Measurements from ENCODE around the gene MRTO4.
"Not testable (repeated sequence)": the region's sequence is repeated elsewhere in the genome, so short reads cannot be mapped to it uniquely, and the experiment has no call there.

MRTO4 gene

DNA sequence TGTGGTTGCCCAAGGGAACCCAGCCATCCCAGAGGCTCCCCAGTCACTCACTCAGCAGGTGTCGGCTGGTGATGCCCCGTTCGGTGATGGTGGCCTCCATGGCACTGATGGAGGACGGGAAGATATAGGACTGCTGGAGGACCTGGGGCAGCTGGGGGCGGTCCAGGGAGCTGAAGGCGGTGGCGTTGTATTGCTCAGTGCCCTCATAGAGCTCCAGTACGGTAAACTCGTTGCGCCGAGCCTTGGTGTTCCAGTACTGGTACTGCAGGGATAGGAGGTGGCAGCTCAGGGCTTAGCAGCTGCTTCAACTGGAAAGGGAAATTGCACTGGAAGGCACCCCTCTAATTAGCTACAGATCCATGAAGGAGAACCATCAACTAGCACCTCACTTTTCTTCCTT lies 29.0 kb upstream of the MRTO4 start:
- DNase-seq (ENCODE audit: low read depth, low spot score): no peak
- no peak overlapping the region for H3K4me3 ChIP-seq (ENCODE audit: low read length)

- DNase-seq (ENCODE audit: low read depth, low spot score): no peak
- H3K4me3 ChIP-seq (ENCODE audit: low read length): no peak overlapping the region
These were observed 28.4 kb upstream of the MRTO4 start for GRCh38 chr1:19222979-19223824.

GRCh38 chr1:19229229-19229628 lies 22.4 kb upstream of the MRTO4 start:
- H3K4me3 ChIP-seq (ENCODE audit: low read length): no peak overlapping the region
- no peak for DNase-seq (ENCODE audit: low read depth, low spot score)

- no peak overlapping the region for H3K4me3 ChIP-seq (ENCODE audit: low read length)
- DNase-seq (ENCODE audit: low read depth, low spot score): no peak
These were observed 21.7 kb upstream of the MRTO4 start for GRCh38 chr1:19229828-19230325.

DNA sequence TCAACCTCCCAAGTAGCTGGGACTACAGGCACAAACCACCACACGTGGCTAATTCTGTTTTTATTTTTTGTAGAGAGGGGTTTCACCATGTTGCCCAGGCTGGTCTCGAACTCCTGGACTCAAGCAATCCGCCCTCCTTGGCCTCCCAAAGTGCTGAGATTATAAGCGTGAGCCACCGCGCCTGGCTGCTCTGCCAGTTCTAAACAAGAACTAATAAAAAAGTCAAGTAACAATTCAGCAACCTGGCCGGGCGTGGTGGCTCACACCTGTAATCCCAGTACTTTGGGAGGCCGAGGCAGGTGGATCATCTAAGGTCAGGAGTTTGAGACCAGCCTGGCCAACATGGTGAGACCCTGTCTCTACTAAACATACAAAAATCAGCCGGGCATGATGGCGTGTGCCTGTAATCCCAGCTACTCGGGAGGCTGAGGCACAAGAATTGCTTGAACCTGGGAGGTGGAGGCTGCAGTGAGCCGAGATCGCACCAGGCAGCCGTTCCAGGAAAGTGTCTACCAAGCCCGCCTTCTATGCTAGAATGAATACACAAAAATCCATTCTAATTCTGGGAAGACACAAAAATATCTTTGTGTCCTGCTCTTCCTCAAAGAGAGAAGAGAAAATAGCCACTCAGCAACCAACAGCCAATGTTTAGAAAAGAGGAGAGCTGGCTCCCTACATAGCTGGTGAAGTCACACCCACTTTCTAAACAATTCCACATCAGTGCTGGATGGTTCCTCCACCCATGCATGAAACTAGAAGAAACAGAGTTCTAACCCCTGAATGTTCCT lies 19.7 kb upstream of the MRTO4 start:
- not testable (repeated sequence) for DNase-seq (ENCODE audit: low read depth, low spot score); H3K4me3 ChIP-seq (ENCODE audit: low read length)

DNA sequence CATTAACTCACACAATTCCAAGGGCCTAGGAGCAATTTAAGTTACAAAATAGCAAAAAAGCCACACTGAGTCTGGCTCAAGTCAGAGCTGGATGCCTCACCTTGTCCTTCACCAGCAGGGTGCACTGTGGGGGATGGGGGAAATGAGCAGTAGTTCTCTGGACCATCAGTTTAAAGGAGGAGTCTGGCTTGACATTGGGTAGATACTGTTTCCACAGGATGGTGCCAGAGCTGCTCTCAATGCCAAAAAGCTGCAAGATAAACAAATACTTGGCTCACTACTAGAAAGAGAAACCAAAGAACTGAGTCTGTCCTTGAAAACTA lies 19.1 kb upstream of the MRTO4 start:
- no peak for DNase-seq (ENCODE audit: low read depth, low spot score)

DNA sequence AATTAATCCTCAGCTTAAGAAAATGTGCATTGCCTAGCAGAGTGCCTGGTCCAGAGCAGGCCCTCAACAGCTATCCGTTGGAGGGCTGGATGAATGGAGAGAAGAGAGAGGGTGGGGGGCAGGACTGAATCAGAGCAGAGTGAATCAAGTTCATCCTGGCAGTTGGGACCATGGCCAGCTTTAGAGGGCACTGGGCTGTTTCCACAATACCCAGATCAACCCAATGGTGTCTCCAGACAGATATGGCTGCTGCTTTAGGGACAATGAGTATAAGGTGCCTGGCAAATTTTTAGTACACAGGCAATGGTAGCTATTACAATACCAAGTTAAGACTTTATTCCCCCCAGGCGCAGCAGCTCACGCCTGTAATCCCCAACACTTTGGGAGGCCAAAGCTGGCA lies 17.4 kb upstream of the MRTO4 start:
- H3K4me3 ChIP-seq (ENCODE audit: low read length): no peak overlapping the region
- DNase-seq (ENCODE audit: low read depth, low spot score): no peak

More for the DNA sequence above, 19.1 kb upstream of the MRTO4 start:
- no peak overlapping the region for H3K4me3 ChIP-seq (ENCODE audit: low read length)

GRCh38 chr1:19239876-19240275 lies 11.7 kb upstream of the MRTO4 start:
- H3K4me3 ChIP-seq (ENCODE audit: low read length): no peak overlapping the region
- DNase-seq (ENCODE audit: low read depth, low spot score): no peak

DNA sequence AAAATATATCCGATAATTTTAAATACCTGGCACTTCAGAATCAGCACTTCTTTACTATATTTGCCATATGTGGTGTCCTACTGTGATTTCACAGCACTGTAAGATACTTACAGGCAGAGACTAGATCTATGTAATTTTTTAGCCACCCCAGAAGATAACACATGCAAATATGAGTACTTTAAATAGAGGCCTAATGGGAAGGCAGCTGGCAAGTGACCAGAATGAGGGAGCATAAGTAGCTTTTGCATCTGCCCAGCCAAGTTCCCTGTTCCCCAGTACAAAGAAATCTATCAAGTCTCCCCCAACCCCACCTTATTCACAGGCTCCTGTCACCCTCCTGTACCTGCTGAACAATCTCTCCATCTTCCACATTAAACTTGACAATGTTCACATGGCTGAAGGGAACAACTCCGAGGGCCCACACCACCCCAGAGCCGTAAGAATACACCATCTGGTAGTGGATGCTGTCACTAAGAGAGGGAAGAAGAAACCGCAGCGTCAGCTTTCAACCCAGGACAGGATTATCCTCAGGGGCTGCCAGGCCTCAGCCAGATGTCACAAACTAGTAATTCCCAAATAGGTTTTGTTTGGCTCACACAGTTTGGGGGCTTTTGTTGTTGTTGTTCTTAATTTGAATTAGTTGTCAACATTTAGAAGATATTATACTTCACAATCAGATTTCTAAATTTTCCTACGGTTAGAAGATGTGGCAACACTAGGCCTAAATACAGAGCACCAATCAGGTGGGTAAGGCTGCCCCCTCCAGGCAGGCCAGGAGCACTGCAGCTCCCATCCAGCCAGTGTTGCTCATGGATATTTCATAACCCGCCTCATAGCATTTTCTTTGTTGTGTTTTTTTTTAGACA lies 10.7 kb upstream of the MRTO4 start:
- no peak overlapping the region for H3K4me3 ChIP-seq (ENCODE audit: low read length)
- peak; percentile 54 for DNase-seq (ENCODE audit: low read depth, low spot score)

DNA sequence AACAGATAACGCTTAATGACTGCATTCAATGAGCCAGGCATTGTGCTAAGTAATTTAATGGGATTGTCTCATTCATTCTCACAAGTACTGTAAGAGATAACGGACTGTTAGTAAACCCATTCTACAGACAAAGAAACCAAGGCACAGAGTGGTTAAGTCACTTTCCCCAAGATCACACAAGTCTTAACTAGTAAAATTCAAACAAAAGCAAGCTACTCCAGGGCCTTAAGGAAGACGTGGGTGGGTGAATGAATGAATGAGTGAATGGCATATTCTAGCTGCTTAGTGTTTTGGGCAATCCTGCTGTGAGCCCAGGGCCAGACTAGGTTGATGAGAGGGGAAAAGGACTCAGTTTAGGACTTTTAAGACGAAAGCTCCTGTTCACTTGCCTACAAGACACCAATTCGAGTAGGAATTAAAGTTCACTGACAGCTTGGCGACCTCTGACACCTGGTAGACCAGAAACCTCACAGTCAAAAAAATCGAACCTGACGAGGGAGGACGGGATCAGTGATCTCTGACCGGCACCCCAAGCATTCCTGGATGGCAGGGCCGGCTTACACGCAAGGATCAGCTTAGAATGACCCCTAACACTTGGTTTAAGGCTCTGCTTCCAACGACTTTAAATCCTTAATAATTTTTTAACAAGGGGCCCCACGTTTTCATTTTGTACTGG lies 838 bp upstream of the MRTO4 start:
- DNase-seq (ENCODE audit: low read depth, low spot score): no peak

GRCh38 chr1:19254416-19254815 lies 2.8 kb downstream of the MRTO4 start:
- no peak overlapping the region for H3K4me3 ChIP-seq (ENCODE audit: low read length)
- DNase-seq (ENCODE audit: low read depth, low spot score): no peak

More for the DNA sequence above, 838 bp upstream of the MRTO4 start:
- H3K4me3 ChIP-seq (ENCODE audit: low read length): peak overlapping the region; percentile 100

DNA sequence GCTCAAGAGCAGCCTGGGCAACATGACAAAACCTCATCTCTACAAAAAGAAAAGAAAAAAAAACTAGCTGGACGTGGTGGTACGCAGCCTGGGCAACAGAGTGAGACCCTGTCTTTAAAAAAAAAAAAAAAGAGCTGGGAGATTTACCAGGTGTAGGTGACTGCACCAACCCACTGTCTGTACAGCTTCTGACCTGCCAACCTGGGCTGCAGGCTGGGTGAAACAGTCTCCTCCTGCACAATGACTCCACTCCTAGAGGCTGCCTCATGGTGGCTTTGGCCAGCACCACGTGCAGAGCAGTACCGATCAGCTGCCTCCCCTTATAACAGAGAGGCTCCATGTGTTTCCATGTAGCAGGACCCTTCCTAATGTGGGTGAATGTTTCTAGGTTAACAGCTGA lies 3.7 kb downstream of the MRTO4 start:
- DNase-seq (ENCODE audit: low read depth, low spot score): no peak
- H3K4me3 ChIP-seq (ENCODE audit: low read length): no peak overlapping the region

DNA sequence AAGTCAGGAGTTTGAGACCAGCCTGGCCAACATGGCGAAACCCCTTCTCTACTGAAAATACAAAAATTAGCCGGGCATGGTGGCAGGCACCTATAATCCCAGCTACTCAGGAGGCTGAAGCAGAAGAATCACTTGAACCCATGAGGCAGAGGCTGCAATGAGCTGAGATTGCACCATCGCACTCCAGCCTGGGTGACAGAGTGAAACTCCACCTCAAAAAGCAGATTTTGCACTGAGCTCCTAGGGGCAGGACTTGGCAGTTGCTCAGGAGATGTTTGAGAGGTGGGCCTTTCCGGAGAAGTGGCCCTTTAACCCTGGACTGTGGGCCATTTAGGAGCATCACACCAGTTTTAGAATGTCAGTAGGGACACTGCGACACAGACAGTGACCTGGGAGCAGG lies 4.7 kb downstream of the MRTO4 start:
- not testable (repeated sequence) for H3K4me3 ChIP-seq (ENCODE audit: low read length); DNase-seq (ENCODE audit: low read depth, low spot score)

DNA sequence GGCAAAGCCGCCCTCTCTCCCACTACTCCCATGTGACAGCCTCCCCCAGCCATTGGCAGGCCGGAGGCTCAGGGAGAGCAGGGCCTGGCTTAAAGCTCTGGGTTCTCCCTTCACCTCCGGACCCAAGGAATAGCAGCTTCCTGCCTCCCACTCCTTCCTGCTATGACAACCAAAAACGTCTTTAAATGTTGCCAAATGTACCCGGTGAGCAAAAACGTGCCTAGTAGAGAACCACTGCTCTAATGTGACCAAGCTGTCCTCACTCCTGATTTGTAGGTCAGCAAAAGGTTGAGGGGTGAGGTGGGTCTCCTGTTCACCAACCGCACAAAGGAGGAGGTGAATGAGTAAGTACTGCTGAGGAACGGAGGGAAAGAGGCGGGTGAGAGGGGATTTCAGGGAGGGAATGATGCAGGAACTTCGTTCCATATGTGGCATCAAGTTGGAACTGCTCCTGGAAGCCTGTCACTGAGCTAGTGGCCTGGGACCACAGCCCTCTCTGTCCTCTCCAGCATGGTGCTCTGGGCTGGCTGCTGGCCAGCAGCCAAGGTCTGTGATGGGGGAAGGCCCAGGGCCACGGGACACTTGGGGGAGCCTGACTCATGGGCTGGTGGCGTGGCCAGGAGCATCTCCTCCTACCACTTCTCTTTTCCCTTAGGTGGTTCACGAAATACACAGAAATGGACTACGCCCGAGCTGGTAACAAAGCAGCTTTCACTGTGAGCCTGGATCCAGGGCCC lies 5.7 kb downstream of the MRTO4 start:
- no peak for DNase-seq (ENCODE audit: low read depth, low spot score)
- H3K4me3 ChIP-seq (ENCODE audit: low read length): no peak overlapping the region

- DNase-seq (ENCODE audit: low read depth, low spot score): no peak
These were observed 6.7 kb downstream of the MRTO4 start for GRCh38 chr1:19258353-19258752.

GRCh38 chr1:19260211-19261138 lies 8.9 kb downstream of the MRTO4 start:
- no peak for DNase-seq (ENCODE audit: low read depth, low spot score)
- no peak overlapping the region for H3K4me3 ChIP-seq (ENCODE audit: low read length)

More at GRCh38 chr1:19258353-19258752, 6.7 kb downstream of the MRTO4 start:
- no peak overlapping the region for H3K4me3 ChIP-seq (ENCODE audit: low read length)

GRCh38 chr1:19262047-19262446 lies 10.4 kb downstream of the MRTO4 start:
- no peak overlapping the region for H3K4me3 ChIP-seq (ENCODE audit: low read length)
- DNase-seq (ENCODE audit: low read depth, low spot score): no peak
